Hepatocyte (in vitro differentiated cells): ENCODE results near the gene COPB1.

ENCODE experiments used
- EZH2 ChIP-seq: fragments of 200-600 bp; sonication (generic); IDR thresholded peaks from 2 replicates; pipeline ENCODE4 v1.6.1; 2016; ENCODE audit warnings: antibody characterized with exemption, mild to moderate bottlenecking, borderline replicate concordance
- EZH2phosphoT487 ChIP-seq: fragments of 200-600 bp; sonication (generic); IDR thresholded peaks from one replicate; pipeline ENCODE4 v1.6.1; 2018; ENCODE audit warnings: antibody characterized with exemption, mild to moderate bottlenecking, low read depth, moderate library complexity; ENCODE audit not compliant: unreplicated experiment, severe bottlenecking
- TF ChIP-seq, protein P1 (sequence below): fragments of 200-600 bp; sonication (generic); IDR thresholded peaks from 2 replicates; pipeline ENCODE4 v1.5.1; 2016; ENCODE audit warnings: antibody characterized with exemption, mild to moderate bottlenecking; ENCODE audit not compliant: poor library complexity

- TF ChIP-seq, protein P1, sequence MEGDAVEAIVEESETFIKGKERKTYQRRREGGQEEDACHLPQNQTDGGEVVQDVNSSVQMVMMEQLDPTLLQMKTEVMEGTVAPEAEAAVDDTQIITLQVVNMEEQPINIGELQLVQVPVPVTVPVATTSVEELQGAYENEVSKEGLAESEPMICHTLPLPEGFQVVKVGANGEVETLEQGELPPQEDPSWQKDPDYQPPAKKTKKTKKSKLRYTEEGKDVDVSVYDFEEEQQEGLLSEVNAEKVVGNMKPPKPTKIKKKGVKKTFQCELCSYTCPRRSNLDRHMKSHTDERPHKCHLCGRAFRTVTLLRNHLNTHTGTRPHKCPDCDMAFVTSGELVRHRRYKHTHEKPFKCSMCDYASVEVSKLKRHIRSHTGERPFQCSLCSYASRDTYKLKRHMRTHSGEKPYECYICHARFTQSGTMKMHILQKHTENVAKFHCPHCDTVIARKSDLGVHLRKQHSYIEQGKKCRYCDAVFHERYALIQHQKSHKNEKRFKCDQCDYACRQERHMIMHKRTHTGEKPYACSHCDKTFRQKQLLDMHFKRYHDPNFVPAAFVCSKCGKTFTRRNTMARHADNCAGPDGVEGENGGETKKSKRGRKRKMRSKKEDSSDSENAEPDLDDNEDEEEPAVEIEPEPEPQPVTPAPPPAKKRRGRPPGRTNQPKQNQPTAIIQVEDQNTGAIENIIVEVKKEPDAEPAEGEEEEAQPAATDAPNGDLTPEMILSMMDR, result no peak
- TF ChIP-seq EZH2 (no peak), EZH2phosphoT487 (no peak)
Observed at GRCh38 chr11:14546672-14547071, 47.1 kb upstream of the COPB1 start.
